HPDE6-E6E7 (cell line): ENCODE data around the gene TMEM14A.

Source experiments
- DNase-seq: peaks from one replicate; pipeline ENCODE4 v3.0.0; 2011; ENCODE audit warnings: missing footprints; ENCODE audit errors: extremely low spot score

The TMEM14A gene

DNA sequence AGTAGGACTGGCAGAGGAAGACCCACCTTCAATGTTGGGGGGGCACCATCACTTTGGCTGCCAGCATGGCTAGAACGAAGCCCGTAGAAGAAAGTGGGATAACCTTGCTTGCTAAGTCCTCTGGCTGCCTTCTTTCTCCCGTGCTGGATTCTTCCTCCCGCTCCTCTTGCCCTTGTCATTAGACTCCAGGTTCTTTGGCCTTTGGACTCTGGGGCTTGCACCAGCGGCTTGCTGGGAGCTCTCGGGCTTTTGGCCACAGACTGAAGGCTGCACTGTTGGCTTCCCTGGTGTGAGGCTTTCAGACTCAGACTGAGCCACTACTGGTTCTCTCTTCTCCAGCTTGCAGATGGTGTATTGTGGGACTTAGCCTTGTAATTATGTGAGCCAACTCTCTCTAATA lies 64.2 kb downstream of the TMEM14A start:
- DNase-seq: no peak

GRCh38 chr6:52736145-52736544 lies 65.2 kb downstream of the TMEM14A start:
- DNase-seq: no peak
